Glutamatergic neuron (in vitro differentiated cells): ENCODE data around the gene CA7. TPM values are rescaled to one million over a fixed set of nuclear protein-coding genes. Genes with fewer than 3 reads are reported as not detected.

Experiments used
- DNase-seq: peaks from one replicate; pipeline ENCODE4 v3.0.0; 2022
- H3K27ac Mint-ChIP-seq: one replicate; pipeline ENCODE4 v1.8.0; 2020; ENCODE audit warnings: mild to moderate bottlenecking, mixed read lengths, inconsistent platforms; ENCODE audit not compliant: unreplicated experiment
- H3K27me3 Mint-ChIP-seq: one replicate; pipeline ENCODE4 v1.8.0; 2020; ENCODE audit warnings: mild to moderate bottlenecking, moderate library complexity, mixed read lengths, inconsistent platforms; ENCODE audit not compliant: unreplicated experiment
- H3K36me3 Mint-ChIP-seq: one replicate; pipeline ENCODE4 v1.8.0; 2020; ENCODE audit warnings: mild to moderate bottlenecking, mixed read lengths, inconsistent platforms; ENCODE audit not compliant: unreplicated experiment
- H3K4me1 Mint-ChIP-seq: one replicate; pipeline ENCODE4 v1.8.0; 2020; ENCODE audit warnings: mild to moderate bottlenecking, low read depth, mixed read lengths, inconsistent platforms; ENCODE audit not compliant: unreplicated experiment
- H3K4me3 Mint-ChIP-seq: one replicate; pipeline ENCODE4 v1.8.0; 2020; ENCODE audit warnings: mild to moderate bottlenecking, mixed read lengths, inconsistent platforms; ENCODE audit not compliant: unreplicated experiment
- H3K9me3 Mint-ChIP-seq: one replicate; pipeline ENCODE4 v1.8.0; 2020; ENCODE audit warnings: mild to moderate bottlenecking, moderate library complexity, mixed read lengths, inconsistent platforms; ENCODE audit not compliant: unreplicated experiment
- CTCF ChIP-seq: fragments of 200-600 bp; sonication (generic); IDR thresholded peaks from one replicate; pipeline ENCODE4 v1.5.0; 2021; ENCODE audit not compliant: partially characterized antibody, unreplicated experiment
- total RNA-seq: library from RNA; stranded (reverse); fragmentation: NEBNext Ultra II Directional; extraction: Animal tissue kit (Norgen Biotek cat#: 25700); gene quantifications from one replicate; pipeline ENCODE4 v1.2.1, GENCODE V29; 2021; ENCODE audit not compliant: unreplicated experiment

Gene CA7
- total RNA-seq, 1 donor from 2014 or later: 0.64 TPM

- Mint-ChIP-seq H3K4me3 (no peak overlapping the region), H3K9me3 (peaks cover 4% of the 10 kb centered on the region), H3K4me1 (peaks cover 14% of the 10 kb centered on the region), H3K36me3 (no peaks in the 10 kb centered on the region), H3K27ac (no peak overlapping the region), H3K27me3 (peaks cover 13% of the 10 kb centered on the region)
- DNase-seq: no peak
- TF ChIP-seq CTCF: no peak
These were observed 3.4 kb downstream of the CA7 start for GRCh38 chr16:66847533-66848067.

GRCh38 chr16:66848172-66848571 lies 4.0 kb downstream of the CA7 start:
- Mint-ChIP-seq H3K27ac (no peak overlapping the region), H3K9me3 (peaks cover 4% of the 10 kb centered on the region), H3K27me3 (peaks cover 10% of the 10 kb centered on the region), H3K36me3 (no peaks in the 10 kb centered on the region), H3K4me3 (no peak overlapping the region), H3K4me1 (peaks cover 14% of the 10 kb centered on the region)
- DNase-seq: no peak
- no peak for TF ChIP-seq CTCF

- Mint-ChIP-seq H3K27me3 (peaks cover 5% of the 10 kb centered on the region), H3K4me3 (no peak overlapping the region), H3K4me1 (peaks cover 14% of the 10 kb centered on the region), H3K27ac (no peak overlapping the region), H3K36me3 (no peaks in the 10 kb centered on the region), H3K9me3 (peaks cover 4% of the 10 kb centered on the region)
- TF ChIP-seq CTCF: no peak
- DNase-seq: no peak
These were observed 4.8 kb downstream of the CA7 start for GRCh38 chr16:66849021-66849420.

GRCh38 chr16:66849549-66849948 lies 5.3 kb downstream of the CA7 start:
- no peak for TF ChIP-seq CTCF
- no peak for DNase-seq
- Mint-ChIP-seq H3K27me3 (peaks cover 5% of the 10 kb centered on the region), H3K36me3 (no peaks in the 10 kb centered on the region), H3K27ac (no peak overlapping the region), H3K4me1 (peaks cover 14% of the 10 kb centered on the region), H3K4me3 (no peak overlapping the region), H3K9me3 (peaks cover 6% of the 10 kb centered on the region)

GRCh38 chr16:66850115-66850815 lies 6.1 kb downstream of the CA7 start:
- Mint-ChIP-seq H3K9me3 (peaks cover 8% of the 10 kb centered on the region), H3K36me3 (no peaks in the 10 kb centered on the region), H3K27ac (no peak overlapping the region), H3K4me1 (peaks cover 12% of the 10 kb centered on the region), H3K27me3 (peaks cover 5% of the 10 kb centered on the region), H3K4me3 (no peak overlapping the region)
- no peak for DNase-seq
- no peak for TF ChIP-seq CTCF
